HUDEP-2 (cell line): ENCODE data around the gene ECM1.

Experiments
- DNase-seq, 76 experiments: peaks; one replicate each; lab custom pipeline; 2025; ENCODE audit not compliant: unreplicated experiment in 76 of 76; lab: John Stamatoyannopoulos, UW

Gene ECM1

DNA sequence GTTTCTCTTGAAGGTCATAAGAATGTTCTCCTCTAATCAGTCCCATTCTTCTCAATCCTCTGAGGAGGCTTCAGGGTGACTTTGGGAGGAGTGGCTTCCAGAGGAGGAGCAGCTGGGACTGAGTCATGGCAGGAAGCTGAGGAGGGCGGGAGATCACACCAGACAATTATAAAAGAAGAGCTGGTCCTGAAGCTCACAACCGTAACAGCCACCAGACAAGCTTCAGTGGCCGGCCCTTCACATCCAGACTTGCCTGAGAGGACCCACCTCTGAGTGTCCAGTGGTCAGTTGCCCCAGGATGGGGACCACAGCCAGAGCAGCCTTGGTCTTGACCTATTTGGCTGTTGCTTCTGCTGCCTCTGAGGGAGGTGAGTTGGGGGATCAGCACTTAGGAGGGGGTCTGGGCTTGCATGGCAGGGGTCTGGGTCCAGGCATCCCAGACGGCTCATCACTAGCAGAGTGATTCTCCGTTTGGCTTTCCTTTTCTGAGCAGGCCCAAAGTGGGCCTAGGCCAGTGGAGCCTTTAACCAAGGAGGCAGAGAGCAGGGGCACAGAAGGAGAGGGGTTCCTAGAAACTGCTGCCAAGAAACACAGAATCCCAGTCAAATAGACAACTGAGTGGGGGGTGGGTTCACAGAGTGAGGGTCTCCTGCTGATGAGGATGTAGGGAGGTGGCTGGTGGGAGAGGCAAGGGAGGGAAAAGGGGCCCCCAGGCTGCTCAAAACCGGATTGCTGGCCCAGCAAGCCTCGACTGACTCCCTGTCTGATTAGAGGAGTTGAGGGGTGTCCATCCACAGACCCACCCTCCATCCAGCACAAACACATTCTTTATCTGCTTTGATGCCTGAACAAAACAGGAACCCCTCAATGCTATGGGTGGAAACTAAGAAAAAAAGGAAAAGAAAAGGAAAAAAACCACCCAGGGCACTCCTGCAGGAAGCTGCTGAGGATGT is at the start of gene ECM1:
Gene ECM1, plus strand, starts transcription at position 198 of the 953 bp plus-strand sequence. Its CDS starts 101 bp downstream, at position 299.
- DNase-seq, result peak in 20 of 76 experiments; percentile 2 to 41 (median 13)

DNA sequence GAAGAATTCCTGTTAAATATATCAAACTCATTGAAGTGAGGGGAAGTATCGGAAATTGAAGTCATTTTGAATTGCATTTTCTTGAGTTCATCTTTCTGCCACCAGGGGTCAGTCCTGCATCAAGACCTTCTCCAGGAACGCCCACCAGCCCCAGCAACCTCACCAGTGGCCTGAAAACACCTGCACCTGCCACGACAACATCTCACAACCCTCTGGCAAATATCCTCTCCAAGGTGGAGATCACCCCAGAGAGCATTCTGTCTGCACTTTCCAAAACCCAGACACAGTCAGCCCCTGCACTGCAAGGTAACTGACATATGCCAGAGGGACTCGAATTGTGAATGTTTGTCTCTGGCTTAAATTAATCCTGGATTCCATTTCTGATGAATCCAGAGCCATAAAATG is 43.5 kb upstream of the ECM1 start:
- peak in 50 of 76 experiments; percentile 4 to 66 (median 32) for DNase-seq

DNA sequence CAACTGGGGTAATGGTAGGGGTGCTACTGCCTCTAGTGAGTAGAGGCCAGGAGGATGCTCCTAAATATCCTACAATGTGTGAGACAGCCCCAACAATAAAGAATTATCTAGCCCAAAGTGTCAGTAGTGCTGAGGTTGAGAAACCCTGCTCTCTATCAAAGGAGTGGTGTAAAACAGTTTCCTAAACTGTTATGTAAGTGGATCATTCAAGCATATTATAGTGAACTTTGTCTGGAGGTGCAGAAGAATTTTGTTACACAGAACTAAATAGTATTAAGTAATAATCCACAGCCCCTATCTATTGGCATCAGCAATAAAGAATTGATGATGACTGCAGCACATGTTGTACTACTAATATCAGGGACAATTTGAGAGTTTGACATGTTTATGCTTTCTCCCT is 40.9 kb upstream of the ECM1 start:
- DNase-seq, result no peak

DNA sequence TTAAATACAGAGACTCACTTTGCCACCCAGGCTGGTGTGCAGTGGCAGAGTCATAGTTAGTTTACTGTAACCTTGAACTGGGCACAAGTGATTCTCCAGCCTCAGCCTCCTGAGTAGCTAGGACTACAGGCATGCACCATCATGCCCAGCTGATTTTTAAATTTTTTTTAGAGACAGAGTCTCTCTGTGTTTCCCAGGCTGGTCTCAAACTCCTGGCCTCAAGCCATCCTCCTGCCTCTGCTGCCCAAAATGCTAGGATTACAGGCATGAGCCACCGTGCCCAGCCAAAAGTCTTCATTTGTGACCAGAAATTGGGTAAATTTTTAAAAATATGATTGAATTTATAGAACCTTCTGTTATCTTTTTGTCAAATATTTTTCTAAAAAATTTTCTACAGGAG is 38.6 kb upstream of the ECM1 start:
- no peak for DNase-seq

DNA sequence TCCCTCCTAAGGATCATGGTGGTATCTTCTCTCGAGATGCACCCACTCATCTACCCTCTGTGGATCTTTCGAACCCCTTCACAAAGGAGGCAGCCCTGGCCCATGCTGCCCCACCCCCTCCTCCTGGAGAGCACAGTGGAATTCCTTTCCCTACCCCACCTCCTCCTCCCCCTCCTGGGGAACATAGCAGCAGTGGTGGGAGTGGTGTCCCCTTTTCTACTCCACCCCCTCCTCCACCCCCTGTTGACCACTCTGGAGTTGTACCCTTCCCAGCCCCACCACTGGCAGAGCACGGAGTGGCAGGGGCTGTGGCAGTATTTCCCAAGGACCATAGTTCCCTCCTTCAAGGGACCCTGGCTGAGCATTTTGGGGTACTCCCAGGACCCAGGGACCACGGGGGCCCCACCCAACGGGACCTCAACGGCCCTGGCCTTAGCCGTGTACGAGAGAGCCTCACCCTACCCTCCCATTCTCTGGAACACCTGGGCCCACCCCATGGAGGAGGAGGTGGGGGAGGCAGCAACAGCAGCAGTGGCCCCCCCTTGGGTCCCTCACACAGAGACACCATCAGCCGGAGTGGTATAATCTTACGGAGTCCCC is 35.2 kb upstream of the ECM1 start:
- no peak for DNase-seq

DNA sequence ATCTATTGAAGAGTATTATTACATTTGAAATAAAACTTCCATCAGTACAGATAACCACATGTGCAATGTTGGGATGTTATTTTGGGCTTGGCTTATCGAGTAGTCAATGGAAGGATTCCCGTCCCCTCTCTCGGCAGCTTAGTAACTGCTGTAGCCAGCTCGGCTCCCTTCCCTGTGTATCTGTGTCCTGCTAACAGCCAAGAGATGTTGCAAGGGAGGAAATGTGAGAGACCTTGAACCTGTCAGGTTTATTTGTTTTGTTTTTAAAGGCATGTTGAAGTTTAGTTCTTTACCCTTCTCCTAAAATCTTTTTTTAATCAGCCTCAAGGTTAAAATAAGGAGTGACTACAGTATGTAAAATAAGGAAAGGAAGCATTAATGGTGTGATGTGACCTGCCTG is 34.2 kb upstream of the ECM1 start:
- DNase-seq, result no peak

DNA sequence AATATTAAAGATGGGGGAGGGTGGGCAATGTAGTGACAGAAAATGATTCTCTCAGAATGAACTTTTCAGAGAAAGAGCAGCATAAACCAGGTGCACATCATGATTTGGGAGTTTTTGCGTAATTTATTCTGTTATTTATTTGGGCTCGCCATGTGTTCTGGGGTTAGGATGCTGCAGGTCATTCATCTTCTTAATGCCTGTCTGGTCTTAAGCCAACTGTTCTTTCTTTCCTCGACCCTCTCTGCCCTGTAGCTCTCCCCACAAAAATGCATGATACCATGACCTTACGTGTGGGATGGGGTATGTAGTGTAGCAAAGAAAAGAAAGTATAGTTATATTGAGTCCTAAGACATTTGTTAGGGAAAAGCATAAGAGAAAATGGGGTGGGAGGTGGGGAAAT is 33.0 kb upstream of the ECM1 start:
- DNase-seq, result no peak

DNA sequence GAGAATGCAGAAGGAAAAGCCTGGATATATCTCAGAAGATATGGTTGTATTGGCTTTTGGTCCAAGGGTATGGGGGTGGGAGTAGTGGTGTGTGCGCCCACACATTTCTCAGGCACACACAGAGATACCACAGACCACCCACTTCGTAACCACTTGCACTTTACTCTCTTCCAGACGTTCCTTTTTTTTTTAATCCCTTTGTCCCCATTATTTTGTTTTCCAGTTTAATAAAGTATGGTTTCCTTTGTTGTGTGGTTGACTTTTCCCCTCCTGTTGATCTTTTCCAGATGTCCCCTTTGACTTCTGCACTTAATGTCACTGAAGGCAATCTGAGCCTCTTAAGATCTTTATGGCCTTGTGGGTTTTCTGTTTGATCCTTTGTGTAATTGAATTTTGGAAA is 31.2 kb upstream of the ECM1 start:
- no peak for DNase-seq

DNA sequence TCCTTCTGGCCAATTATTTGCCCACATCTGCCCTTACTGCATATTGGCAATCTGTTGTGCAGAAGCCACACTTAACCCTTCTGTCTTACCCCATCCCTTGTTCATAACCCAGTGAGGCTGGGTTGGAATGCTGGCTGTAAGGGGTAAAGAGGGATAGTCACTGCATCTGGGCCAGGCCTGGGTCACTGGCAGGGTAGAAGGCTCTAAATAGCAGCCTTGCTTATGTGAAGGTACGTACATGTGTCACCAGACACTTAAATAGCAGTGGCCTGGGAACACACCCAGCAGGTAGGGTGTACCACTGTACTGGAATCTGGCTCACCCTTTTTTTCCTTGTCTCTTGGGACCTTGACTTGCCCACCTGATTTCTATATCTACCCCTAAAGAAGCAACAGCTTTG is 30.6 kb upstream of the ECM1 start:
- DNase-seq, result no peak

DNA sequence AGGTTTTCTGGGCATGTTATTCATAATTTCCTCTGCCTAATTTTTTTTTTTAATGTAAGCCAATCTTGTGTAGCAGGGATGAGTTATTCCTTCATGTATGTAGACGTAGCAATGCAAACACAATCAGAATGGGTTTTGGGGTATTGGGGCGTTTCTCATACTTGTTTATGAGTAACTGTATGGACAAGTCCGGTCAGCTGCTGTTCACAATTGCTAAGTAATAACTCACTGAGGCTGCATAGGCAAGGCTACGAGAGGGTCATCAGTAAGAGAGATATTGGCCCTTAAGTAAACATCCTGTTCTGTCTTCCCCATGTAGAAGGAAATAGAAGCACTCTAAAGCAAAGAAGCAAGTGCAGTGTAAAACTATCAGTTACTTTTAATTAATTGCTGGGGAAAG is 30.2 kb upstream of the ECM1 start:
- no peak for DNase-seq

DNA sequence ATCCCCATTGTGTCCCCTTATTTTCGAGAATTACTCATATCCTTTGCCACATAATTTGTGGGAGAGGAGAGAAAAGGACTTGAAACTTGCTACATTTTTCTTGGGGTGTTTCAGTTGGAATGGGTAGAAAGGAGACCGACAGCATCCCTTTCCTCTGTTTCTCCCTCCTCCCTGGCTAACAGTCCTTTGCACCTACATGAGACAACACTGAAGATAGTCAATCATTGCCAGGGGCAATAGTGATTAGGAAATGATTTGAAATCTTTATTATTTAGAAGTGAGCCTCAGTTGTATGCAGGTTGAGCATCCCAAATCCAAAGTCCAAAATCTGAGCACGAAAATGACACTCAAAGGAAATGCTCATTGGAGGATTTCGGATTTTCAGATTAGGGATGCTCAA is 28.5 kb upstream of the ECM1 start:
- DNase-seq, result no peak

DNA sequence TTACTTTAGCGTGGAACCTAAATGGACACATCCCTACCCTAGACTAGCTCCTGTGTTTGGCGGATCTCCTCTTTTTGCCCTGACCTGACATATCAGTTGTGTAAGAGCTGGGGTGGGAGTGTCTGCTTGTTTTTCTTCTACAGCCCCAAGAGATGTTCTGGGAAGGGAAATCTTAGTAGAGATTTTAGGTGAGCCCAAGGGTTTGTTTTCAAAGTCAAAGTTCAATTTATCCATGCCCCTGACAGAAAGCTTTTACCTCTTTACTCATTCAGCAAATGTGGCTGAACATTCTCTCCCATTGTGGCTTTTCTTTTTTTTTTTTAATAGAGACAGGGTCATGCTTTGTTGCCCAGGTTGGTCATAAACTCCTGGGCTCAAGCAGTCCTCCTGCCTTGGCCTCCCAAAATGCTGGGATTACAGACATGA is 28.0 kb upstream of the ECM1 start:
- no peak for DNase-seq

DNA sequence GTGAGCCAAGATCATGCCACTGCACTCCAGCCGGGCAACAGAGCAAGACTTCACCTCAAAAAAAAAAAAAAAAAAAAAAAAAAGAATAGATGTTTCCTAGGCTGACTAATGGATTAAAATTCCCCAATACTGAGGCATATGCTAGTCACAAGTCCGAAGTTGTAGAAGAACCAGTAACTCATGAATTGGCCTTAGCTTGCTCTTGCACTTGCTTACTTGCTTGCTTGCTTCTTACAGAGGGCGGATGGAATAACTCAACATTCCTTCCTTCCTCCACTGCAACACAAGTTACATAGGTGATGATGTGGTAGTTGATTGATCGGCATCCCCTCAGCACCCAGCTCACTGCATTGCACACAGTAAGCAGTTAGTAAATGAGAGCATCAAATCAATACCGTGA is 23.5 kb upstream of the ECM1 start:
- no peak for DNase-seq

DNA sequence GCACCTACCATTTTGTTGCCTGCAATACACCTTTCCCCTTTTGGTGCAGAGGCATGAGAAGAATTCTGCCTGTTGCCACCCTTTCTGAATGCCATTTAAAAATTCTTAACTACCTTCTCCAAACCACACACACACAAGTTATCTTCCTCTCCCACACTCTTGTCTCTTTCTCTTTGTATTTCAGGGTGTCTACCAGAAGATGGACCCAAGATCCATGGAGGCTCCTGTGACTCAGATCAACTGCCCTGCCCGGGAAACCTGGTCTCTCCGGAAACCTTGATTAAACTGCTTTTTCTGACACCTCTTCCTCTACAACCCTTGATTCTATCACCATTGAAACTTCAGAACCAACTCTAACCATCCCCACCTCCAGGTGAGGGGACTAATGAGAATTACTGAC is 23.0 kb upstream of the ECM1 start:
- DNase-seq, result peak in 28 of 76 experiments; percentile 1 to 50 (median 20)

DNA sequence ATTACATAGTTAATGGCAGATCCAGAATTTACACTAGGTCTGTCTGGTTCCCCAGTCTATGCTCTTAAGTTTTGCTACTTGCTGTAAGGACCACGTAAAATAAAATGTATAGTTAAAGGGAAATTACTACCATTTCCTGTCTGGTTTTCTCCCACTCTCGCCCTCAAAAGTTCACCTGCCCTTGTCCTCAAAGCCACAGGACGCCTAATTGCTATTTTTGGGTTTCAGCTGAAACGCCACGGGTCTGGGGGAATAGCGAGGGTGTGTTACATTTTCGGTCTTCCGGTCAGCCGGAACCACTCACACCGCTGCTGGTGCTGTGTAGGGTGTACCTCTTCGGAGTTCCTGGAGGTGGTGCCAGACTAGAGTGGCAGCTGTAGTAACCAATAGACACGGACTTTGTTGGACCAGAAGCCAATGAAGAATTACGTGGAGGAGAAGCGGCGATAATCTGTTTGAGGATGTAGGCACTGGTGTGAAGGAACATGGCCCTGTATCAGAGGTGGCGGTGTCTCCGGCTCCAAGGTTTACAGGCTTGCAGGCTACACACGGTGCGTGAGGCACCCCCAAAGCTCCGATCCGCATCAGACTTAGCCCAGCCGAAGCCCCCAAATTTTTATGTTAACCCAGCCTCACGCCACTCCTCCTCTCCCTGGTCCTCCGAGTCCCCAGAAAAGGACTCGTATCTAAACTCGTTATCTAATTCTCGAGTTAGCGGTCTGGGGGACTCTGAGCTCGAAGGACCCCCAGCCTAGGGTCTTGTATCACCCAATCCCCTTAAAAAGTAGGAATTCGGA is 20.7 kb upstream of the ECM1 start, which contains the start of gene TARS2:
Gene TARS2, plus strand, starts transcription at position 454 of the 797 bp plus-strand sequence. Its CDS starts 32 bp downstream, at position 486.
- DNase-seq, result peak in 75 of 76 experiments; percentile 36 to 99 (median 94)

DNA sequence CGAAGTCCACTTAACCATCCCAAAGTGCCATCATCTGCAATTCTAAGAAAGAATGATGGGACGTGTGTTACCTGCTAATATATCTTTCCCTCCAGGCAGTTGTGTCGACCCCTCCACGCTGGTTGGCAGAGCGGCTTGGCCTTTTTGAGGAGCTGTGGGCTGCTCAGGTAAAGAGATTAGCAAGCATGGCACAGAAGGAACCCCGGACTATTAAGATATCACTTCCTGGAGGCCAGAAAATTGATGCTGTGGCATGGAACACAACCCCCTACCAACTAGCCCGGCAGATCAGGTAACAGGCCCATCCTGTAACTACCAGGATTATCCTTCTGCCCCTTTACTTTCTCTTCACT is 20.2 kb upstream of the ECM1 start:
- no peak for DNase-seq

DNA sequence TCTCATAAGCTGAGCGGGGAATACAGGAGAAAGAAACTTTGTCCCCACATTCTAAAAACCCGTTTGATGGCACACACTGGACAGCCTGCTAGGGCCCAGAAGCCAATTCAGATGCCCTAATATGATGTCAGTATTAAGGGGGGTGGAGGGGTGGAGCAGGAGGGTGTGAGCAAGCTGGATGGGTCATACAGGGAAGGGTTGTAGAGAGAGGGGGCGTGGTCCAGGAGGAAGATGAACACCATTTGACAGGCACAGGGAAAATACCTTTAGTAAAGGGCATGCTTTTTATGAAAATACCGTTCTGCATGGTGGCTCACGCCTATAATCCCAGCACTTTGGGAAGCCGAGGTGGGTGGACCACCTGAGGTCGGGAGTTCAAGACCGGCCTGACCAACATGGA is 14.7 kb upstream of the ECM1 start:
- no peak for DNase-seq

DNA sequence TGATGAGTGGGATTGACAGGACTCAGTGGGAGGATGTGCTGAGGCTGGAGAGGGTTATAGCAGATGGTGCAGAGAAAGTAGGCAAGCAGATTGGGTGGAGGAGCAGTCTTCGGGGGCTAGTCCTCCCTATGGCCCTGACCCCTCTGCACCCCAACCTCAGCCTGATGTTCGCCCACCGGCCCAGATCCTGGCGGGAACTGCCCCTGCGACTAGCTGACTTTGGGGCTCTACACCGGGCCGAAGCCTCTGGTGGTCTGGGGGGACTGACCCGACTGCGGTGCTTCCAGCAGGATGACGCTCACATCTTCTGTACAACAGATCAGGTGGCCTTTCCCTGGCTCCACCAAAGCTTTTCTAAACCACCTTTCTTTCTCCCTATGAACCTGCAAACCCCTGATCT is 9.6 kb upstream of the ECM1 start:
- no peak for DNase-seq

DNA sequence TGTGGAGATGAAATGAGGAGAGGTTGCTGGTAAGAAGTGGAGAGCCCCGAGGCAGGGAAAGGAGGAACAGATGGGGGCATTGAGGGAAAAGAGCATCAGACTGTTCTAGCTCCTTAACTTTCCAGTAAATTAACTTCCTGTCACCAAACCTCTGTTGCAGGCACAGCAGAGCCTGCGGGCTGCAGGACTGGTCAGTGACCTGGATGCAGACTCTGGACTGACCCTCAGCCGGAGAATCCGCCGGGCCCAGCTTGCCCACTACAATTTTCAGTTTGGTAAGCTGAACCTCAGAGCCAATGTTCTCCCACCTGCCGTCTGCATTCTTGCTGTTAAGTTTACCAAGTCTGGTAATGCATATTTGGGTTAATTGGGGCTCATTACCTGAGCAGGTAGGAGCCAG is 2.5 kb upstream of the ECM1 start:
- no peak for DNase-seq

DNA sequence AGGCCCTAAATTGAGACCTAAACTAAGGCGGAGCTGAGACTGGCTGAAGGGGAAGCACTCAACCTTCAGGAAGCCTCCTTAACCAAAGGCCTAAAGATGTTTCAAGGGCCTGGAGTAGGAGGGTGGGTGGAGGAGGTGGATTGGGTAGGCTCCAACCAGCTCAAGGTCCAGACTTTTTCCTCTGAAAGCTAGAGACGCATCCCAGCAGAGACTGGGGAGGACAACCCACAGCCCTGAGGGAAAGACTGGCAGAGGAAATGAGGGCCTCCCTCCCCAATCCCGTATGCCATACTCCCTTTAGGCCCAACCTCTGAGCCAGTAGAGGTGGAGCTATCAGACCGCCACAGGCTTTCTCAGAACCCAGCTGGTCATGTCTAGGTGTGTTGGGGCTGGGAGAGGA is 1.1 kb downstream of the ECM1 start:
- no peak for DNase-seq

DNA sequence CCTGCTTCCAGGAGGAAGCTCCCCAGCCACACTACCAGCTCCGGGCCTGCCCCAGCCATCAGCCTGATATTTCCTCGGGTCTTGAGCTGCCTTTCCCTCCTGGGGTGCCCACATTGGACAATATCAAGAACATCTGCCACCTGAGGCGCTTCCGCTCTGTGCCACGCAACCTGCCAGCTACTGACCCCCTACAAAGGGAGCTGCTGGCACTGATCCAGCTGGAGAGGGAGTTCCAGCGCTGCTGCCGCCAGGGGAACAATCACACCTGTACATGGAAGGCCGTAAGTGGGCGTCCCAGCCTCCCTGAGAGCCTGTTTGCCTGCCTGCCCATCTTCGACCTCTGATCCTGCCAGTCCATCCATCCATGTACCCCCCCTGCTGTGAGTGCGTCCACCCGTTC is 3.6 kb downstream of the ECM1 start:
- DNase-seq, result no peak
